GM12878 (cell line): ENCODE data around the gene DDX24. TPM values are rescaled to one million over a fixed set of nuclear protein-coding genes. Genes with fewer than 3 reads are reported as not detected.

Experiments
- ATAC-seq: fragments of 200-7000 bp; cut with Tn5 transposase; 3 replicates; pipeline ENCODE4 v1.9.1; 2020; ENCODE audit warnings: mild to moderate bottlenecking, moderate library complexity
- BruUV-seq: library from RNA; stranded (reverse); fragments of 400-500 nt; replicated peaks from 2 replicates; lab custom pipeline; 2021; lab: Mats Ljungman, UMichigan
- CTCF ChIA-PET: fragments of 300-600 bp; sonication (Branson Sonifier 250); formaldehyde crosslinking; extraction: SDS; loops from one replicate; lab custom pipeline; 2021; ENCODE audit warnings: inconsistent platforms; lab: Yijun Ruan, JAX
- POLR2A ChIA-PET: fragments of 350-600 bp; formaldehyde crosslinking; extraction: SDS; loops from one replicate; lab custom pipeline; 2021; ENCODE audit warnings: inconsistent platforms; lab: Charles Lee
- RAD21 ChIA-PET: fragments of 300-600 bp; sonication (Branson Sonifier 250); formaldehyde crosslinking; loops from one replicate; lab custom pipeline; 2023; ENCODE audit warnings: antibody characterized with exemption; ENCODE audit not compliant: unreplicated experiment; lab: Charles Lee
- SMC1A ChIA-PET: fragments of 300-600 bp; sonication (Branson Sonifier 250); formaldehyde crosslinking; loops from one replicate; lab custom pipeline; 2023; ENCODE audit not compliant: unreplicated experiment, uncharacterized antibody; lab: Charles Lee
- DNase-seq: peaks from one replicate; pipeline ENCODE4 v3.0.0-alpha.2; 2011; ENCODE audit warnings: low read depth, low spot score
- FAIRE-seq: peaks from 3 replicates; lab custom pipeline; 2011; peaks lifted over from hg19 to GRCh38; lab: Jason Lieb, UNC
- H2AFZ ChIP-seq: 2 replicates; pipeline ENCODE4 v1.6.0; 2011; ENCODE audit warnings: low read depth, low read length, control low read depth; ENCODE audit not compliant: control insufficient read depth
- H3K27ac ChIP-seq: 2 replicates; pipeline ENCODE4 v1.5.1; 2011; ENCODE audit warnings: control low read depth; ENCODE audit not compliant: control insufficient read depth, insufficient read depth
- H3K27me3 ChIP-seq, 2 experiments: replicated peaks in 1 of 2; 2 replicates each; pipeline versions ENCODE4 v1.6.0 to v1.6.1; 2011; ENCODE audit warnings: low read length in 1 of 2; ENCODE audit not compliant: control insufficient read depth in 2 of 2, insufficient read depth in 2 of 2
- H3K36me3 ChIP-seq, 2 experiments: 2 replicates each; pipeline ENCODE4 v1.5.1; 2011; ENCODE audit warnings: low read length in 1 of 2; ENCODE audit not compliant: control insufficient read depth in 2 of 2, insufficient read depth in 2 of 2
- H3K4me1 ChIP-seq: 2 replicates; pipeline ENCODE4 v1.6.1; 2011; ENCODE audit warnings: mild to moderate bottlenecking, low read length, moderate library complexity, mixed read lengths; ENCODE audit not compliant: control insufficient read depth, insufficient read depth
- H3K4me2 ChIP-seq: 2 replicates; pipeline ENCODE4 v1.6.0; 2011; ENCODE audit warnings: control low read depth; ENCODE audit not compliant: control insufficient read depth, insufficient read depth
- H3K4me3 ChIP-seq: fragments of 200-600 bp; sonication (generic); 2 replicates; pipeline ENCODE4 v1.5.1; 2016
- H3K79me2 ChIP-seq: 2 replicates; pipeline ENCODE4 v1.6.0; 2011; ENCODE audit warnings: low read length; ENCODE audit not compliant: control insufficient read depth, insufficient read depth
- H3K9ac ChIP-seq: 2 replicates; pipeline ENCODE4 v1.8.0; 2011; ENCODE audit warnings: low read length, control low read depth, mixed read lengths; ENCODE audit not compliant: control insufficient read depth, insufficient read depth
- H3K9me3 ChIP-seq: replicated peaks from 3 replicates; pipeline ENCODE4 v1.5.1; 2011; ENCODE audit warnings: mild to moderate bottlenecking, low read length; ENCODE audit not compliant: control insufficient read depth, insufficient read depth
- H4K20me1 ChIP-seq: 2 replicates; pipeline ENCODE4 v1.6.0; 2011; ENCODE audit not compliant: control insufficient read depth, insufficient read depth
- CBFB ChIP-seq: IDR thresholded peaks from 2 replicates; pipeline ENCODE4 v1.6.1; 2016; ENCODE audit warnings: antibody characterized with exemption, low read depth
- CHD2 ChIP-seq: IDR thresholded peaks from 2 replicates; pipeline ENCODE4 v1.6.1; 2011; ENCODE audit warnings: low read depth, low read length, improper control_type of control experiment, borderline replicate concordance
- CREB1 ChIP-seq: IDR thresholded peaks from 2 replicates; pipeline ENCODE4 v1.6.1; 2012; ENCODE audit warnings: low read depth, mild to moderate bottlenecking, inconsistent platforms
- CTCF ChIP-seq, 3 experiments: IDR thresholded peaks in 2 of 3; conservative IDR thresholded peaks in 1 of 3; 2 replicates each; pipeline ENCODE4 v1.5.1; 2011; ENCODE audit warnings: low read depth in 3 of 3, low read length in 3 of 3, mild to moderate bottlenecking in 3 of 3, control low read depth in 2 of 3, moderate library complexity in 2 of 3, inconsistent platforms in 1 of 3, mixed read lengths in 1 of 3; ENCODE audit not compliant: control insufficient read depth in 2 of 3, insufficient read depth in 1 of 3; ENCODE audit errors: extremely low read depth in 1 of 3
- CUX1 ChIP-seq: IDR thresholded peaks from 2 replicates; pipeline ENCODE4 v1.6.1; 2012; ENCODE audit warnings: improper control_type of control experiment, low read depth, low read length; ENCODE audit not compliant: insufficient replicate concordance
- E2F4 ChIP-seq: IDR thresholded peaks from 2 replicates; pipeline ENCODE4 v1.6.1; 2012; ENCODE audit warnings: low read depth, low read length, improper control_type of control experiment
- E2F8 ChIP-seq: fragments of 450-650 bp; IDR thresholded peaks from 2 replicates; pipeline ENCODE4 v1.6.1; 2018; ENCODE audit warnings: mild to moderate bottlenecking, low read depth, moderate library complexity; ENCODE audit not compliant: partially characterized antibody
- FOXK2 ChIP-seq: fragments of 450-650 bp; IDR thresholded peaks from 2 replicates; pipeline ENCODE4 v1.6.1; 2017; ENCODE audit warnings: mild to moderate bottlenecking, moderate library complexity
- MYC ChIP-seq: IDR thresholded peaks from 2 replicates; pipeline ENCODE4 v1.6.1; 2011; ENCODE audit warnings: mild to moderate bottlenecking, low read length, moderate library complexity, inconsistent platforms; ENCODE audit not compliant: insufficient read depth, insufficient replicate concordance, insufficient read length, severe bottlenecking
- NRF1 ChIP-seq: conservative IDR thresholded peaks from 2 replicates; pipeline ENCODE4 v1.6.1; 2011; ENCODE audit warnings: mild to moderate bottlenecking, low read depth, low read length, improper control_type of control experiment
- PAX8 ChIP-seq: fragments of 450-650 bp; IDR thresholded peaks from 2 replicates; pipeline ENCODE4 v1.6.1; 2017; ENCODE audit warnings: mild to moderate bottlenecking, moderate library complexity
- PML ChIP-seq: IDR thresholded peaks from 2 replicates; pipeline ENCODE4 v1.6.1; 2012; ENCODE audit warnings: low read length, inconsistent platforms
- RB1 ChIP-seq: fragments of 450-650 bp; formaldehyde crosslinking; IDR thresholded peaks from 2 replicates; pipeline ENCODE4 v1.6.1; 2017; ENCODE audit warnings: mild to moderate bottlenecking, borderline replicate concordance
- WRNIP1 ChIP-seq: IDR thresholded peaks from 2 replicates; pipeline ENCODE4 v1.6.1; 2011; ENCODE audit warnings: low read depth, low read length, improper control_type of control experiment, borderline replicate concordance
- WGBS: methylation state at CpG from one replicate; pipeline ENCODE4 v1.1.6; 2016; ENCODE audit warnings: low lambda C conversion rate; ENCODE audit not compliant: insufficient replicate concordance, insufficient coverage; ENCODE audit errors: missing lambda C conversion rate; 5-methylcytosine and 5-hydroxymethylcytosine counted together
- in situ Hi-C: fragments of 300-500 bp; cut with MboI; formaldehyde crosslinking; loops from 9 replicates; pipeline ENCODE4 v1.14.3; 2018; ENCODE audit warnings: mixed read lengths
- intact Hi-C: fragments of 100-400 bp; cut with micrococcal nuclease; formaldehyde crosslinking; loops from one replicate; pipeline ENCODE4 v1.14.2; 2022; ENCODE audit not compliant: unreplicated experiment
- polyA plus RNA-seq, 11 experiments: library from polyadenylated mRNA; depleted of rRNA in 4 of 11; unstranded in 6 of 11; stranded (reverse) in 5 of 11; fragments of >200 nt; fragmentation: Nextera tagmentation in 4 of 11; fragmentation: Illumina TruSeq in 1 of 11; extraction: Ambion mirVana in 4 of 11; extraction: Trizol in 1 of 11; gene quantifications; 1 replicate in 1 of 11; 2 replicates in 10 of 11; pipeline versions ENCODE4 v1.2.1 to v1.2.3, GENCODE V29; 2011 to 2016; ENCODE audit warnings: inconsistent platforms in 2 of 11, missing spikeins in 2 of 11, low read depth in 1 of 11
- total RNA-seq, 4 experiments: library from RNA; depleted of rRNA in 3 of 4; stranded (reverse); fragments of >200 nt in 3 of 4; fragmentation: Illumina TruSeq in 1 of 4; extraction: Trizol in 1 of 4; gene quantifications; 2 replicates each; pipeline versions ENCODE4 v1.2.1 to v1.2.3, GENCODE V29; 2013 to 2021

The DDX24 gene
- total and polyA plus RNA-seq, 10 of the 15 experiments (the other 5 are each of a cell fraction or from before 2014, with no cell fraction given) = 137 to 266 (median 184) TPM

GRCh38 chr14:94109915-94110250, 28.9 kb upstream of the DDX24 start:
- Histone ChIP-seq H3K4me1 (no peaks in the 10 kb centered on the region), H4K20me1 (no peaks in the 10 kb centered on the region), H3K79me2 (no peaks in the 10 kb centered on the region), H2AFZ (no peak overlapping the region; the same call in 1 of the 2 replicates), H3K4me3 (no peak overlapping the region), H3K9ac (no peak overlapping the region), H3K36me3 (no peaks in the 10 kb centered on the region), H3K4me2 (no peak overlapping the region), H3K27ac (no peak overlapping the region), H3K27me3 (peaks cover 1 to 2% of the 10 kb centered on the region in 2 experiments; a peak in 2 of 4 replicates), H3K9me3 (no peaks in the 10 kb centered on the region)
- in situ Hi-C loops (no loop called here), intact Hi-C loops (no loop called here)
- WGBS = 50% methylated on average over 2 of the region's 2 CpGs
- ChIA-PET CTCF (interaction anchor here (0.7 kb wide), 1 partner anchor 113 kb away, joined by 3 read pairs; the partner anchor contains the start of gene CCDC197), RAD21 (interaction anchor here (0.8 kb wide), 1 partner anchor 22 kb away, joined by 3 read pairs; no protein-coding TSS in a partner anchor), SMC1A (no interaction called here), POLR2A (no interaction called here)
- FAIRE-seq (no peak), ATAC-seq (no peak), DNase-seq (no peak)
- no TSS peak for BruUV-seq
- TF ChIP-seq E2F4 = no peak
- TF ChIP-seq MYC = no peak
- no peak for TF ChIP-seq E2F8
- TF ChIP-seq RB1 = no peak
- no peak for TF ChIP-seq CBFB
- no peak for TF ChIP-seq CUX1
- no peak for TF ChIP-seq PAX8
- no peak for TF ChIP-seq FOXK2
- TF ChIP-seq CHD2 = no peak
- TF ChIP-seq PML = no peak
- no peak for TF ChIP-seq CTCF (IDR thresholded peaks at IDR 0.05 in 2 of 3, conservative IDR thresholded peaks at IDR 0.05 in 1 of 3; ENCODE audit: control insufficient read depth in 2 of 3, extremely low read depth in 1 of 3, insufficient read depth in 1 of 3, low read depth in 3 of 3, low read length in 3 of 3)
- no peak for TF ChIP-seq NRF1
- no peak for TF ChIP-seq WRNIP1
- TF ChIP-seq CREB1 = no peak
